ENCODE data around the gene ETS2.

Gene ETS2

DNA sequence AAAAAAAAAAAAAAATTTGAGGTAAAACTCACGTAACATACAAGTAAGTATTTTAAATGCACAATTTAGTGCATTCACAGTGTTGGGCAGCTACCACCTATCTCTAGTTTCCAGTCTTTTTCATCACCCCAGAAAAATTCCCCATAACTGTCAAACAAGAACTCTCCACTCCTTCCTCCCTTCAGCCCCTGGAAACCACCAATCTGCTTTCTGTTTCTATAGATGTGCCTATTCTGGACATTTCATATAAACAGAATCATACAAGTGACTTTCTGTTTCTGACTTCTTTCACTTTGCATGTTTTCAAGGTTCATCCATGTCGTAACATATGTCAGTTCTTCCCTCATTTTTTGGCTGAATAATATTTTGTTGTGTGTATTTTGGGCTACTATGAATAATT lies 24.9 kb upstream of the ETS2 start:
- no peak for DNase-seq

DNA sequence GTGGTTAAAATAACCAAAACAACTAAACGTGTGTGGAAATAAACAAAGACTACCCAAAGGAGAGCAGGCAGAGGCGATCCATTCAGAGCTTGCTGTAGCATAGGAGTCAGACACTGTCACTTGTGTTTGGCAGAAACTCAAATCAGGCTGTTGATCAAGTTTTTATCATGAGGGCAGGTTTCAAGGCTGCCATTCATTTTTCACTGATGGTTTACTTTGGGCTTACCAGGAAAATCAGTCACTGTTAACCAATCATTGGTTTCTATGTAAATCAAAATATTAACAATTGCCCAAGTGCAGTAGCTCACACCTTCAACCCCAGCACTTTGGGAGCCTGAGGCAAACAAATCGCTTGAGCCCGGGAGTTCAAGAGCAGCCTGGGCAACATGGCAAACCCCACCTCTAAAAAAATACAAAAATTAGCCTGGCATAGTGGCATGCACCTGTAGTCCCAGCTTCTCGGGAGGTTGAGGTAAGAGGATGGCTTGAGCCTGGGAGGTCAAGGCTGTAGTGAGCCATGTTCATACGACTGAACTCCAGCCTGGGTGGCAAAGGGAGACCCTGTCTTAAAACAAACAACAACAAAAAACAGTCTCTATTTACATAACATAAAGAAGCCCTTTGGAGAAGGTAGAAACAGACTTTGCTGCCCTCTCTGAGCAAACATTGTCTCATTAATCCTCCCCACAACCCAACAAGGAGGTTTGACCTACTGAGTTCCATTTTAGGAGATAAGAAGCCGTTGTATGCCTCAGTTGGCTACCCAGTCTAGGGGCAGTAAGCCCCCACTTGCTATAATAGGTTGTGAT lies 21.1 kb upstream of the ETS2 start:
- no peak for DNase-seq

DNA sequence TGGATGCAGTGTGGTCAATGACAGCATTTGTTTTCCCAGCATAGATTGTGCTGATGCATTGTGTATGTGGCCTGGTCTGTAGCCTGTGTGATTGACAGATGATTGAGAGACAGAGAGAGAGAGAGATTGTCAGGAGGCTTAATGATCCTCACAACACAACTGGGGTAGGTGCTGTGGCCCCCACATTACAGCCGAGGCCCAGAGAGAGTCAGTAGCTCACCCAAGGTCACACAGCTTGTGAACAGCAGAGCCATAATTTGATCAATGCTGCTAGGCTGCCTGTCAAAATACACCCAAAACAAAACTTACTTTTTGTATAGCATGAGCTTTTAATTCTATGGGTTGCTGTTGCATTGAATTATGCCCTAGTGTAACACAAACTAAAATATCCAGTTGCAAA lies 20.2 kb upstream of the ETS2 start:
- no peak for DNase-seq

DNA sequence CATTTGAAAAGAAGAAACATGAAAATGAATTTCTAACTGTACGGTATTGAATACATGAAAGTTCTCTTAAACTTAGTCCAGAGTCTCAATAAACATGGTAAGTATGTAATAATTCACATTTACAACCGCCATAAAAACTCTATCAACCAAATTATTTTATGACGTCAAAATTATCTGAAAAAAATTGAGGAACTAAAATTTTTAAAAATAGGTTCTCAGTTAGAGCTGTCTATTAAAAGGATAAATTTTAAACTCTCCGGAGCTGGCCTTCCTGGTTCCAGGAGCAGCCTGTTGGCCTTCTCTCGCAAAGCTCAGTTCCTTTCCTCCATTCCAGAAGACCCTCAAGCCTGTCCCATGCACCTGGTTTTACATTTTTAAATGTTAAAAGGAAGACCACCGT lies 18.7 kb upstream of the ETS2 start:
- no peak for DNase-seq

DNA sequence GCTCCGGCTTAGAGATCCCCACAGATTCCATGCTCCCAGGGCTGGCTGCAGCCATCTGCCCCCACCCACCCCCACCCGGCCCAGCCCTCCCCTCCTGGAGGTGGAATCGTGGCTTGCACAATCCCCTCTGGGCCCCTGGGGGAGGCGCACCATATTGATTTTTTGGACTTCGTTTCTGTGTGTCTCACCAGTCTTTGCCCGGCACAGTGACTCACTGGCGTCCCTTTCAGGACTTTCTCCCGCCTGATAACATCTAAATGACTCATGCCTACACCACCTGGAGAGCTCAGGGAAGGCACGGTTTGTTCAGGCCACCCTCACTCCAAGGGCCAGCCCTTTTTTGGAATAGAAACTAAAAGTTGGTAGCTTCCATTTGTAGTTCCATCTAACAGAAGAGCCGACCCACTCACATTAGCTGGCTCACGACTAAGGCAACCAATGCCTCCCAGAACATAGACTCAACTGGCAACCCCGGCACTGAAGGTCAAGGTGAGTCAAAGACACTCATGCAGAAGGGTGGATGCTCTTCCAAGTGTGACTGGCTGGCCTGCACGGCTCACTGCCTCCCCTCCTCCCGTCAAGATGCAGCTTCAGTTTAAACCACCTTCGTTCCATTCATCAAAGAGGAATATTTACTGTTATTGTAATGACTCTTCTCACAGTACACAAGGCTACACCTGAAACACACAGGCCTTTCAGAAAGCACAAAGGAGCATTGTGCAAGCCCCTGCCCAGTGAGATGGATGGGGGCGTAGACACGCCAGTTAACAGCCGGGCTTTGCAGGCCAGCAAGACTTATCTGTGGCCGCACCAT lies 18.1 kb upstream of the ETS2 start:
- no peak for DNase-seq

DNA sequence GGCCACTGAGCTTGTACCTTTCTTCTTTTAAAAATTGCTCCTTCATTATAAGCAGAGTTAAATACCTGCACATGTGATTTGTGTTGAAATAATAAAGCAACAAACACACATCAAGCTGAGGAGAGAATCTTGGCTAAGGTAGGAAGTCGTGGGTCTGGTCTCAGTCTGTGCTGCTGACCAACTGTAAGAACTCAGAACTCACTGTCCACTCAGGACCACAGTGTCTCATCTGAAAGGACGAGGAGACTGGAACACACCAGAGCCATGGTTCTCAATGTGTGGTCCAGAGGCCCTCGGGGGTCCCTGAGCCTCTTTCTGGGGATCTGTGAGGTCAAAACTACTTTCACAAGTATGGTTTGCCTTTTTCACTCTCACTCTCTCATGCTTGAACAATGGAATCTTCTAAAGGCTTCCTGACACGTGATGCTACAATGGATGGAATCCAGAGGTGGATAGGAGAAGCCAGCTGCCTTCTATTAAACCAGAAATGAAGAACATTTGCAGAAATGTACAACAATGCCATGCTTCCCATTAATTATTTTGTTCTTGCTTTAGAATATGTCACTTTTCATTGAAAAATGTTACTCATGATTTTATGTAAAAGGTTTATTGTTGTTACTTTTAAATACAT lies 17.3 kb upstream of the ETS2 start:
- DNase-seq: no peak

DNA sequence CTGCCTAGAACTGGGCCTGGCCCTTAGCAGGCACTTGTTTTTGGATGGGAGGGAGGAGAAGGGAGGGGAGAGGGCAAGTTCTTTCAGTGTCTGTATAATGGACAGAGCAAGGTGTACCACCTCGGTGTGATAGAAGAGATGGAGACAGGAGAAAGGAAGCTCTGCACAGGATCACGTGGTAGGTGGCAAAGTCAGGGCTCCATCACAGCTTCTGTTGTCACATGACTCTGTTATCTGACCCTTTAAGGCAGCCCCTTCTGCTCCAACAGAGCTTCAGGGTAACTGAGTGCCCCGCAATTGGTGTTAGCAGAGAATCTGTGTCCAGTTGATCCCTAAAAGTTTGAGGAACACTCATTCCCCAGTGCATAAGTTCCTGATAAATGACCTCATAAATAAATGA lies 16.5 kb upstream of the ETS2 start:
- DNase-seq: no peak

DNA sequence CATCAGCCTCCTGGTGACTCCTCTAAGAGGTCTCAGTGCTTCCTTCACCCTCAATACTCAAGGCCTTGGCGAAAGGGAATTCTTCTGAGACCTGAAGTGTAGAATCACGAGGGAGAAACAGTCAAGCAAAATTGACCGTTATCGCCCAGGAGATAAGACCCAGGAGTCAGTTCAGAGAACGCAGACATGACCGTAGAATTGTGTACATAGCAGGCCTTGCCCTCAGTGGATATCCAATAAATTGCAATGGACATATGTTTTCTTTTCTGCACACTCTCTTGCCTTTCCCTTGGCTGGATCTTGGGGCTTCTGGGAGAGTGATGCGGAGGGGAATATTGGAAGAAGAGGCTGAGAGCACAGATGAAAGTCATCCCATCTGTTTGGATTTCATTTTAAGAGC lies 15.7 kb upstream of the ETS2 start:
- DNase-seq: no peak

DNA sequence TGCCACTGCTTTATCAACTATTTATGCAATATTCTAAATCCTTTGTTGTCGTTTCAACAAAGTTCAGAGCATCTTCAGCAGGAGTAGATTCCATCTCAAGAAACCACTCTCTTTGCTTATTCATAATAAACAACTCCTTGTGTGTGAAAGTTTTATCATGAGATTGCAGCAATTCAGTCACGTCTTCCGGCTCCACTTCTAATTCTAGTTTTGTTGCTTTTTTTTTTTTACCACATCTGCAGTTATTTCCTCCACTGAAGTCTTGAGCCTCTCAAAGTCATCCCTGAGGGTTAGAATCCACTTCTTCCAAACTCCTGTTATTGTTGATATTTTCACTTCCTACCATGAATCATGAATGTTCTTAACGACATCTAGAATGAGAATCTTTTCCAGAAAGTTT lies 14.8 kb upstream of the ETS2 start:
- DNase-seq: no peak

DNA sequence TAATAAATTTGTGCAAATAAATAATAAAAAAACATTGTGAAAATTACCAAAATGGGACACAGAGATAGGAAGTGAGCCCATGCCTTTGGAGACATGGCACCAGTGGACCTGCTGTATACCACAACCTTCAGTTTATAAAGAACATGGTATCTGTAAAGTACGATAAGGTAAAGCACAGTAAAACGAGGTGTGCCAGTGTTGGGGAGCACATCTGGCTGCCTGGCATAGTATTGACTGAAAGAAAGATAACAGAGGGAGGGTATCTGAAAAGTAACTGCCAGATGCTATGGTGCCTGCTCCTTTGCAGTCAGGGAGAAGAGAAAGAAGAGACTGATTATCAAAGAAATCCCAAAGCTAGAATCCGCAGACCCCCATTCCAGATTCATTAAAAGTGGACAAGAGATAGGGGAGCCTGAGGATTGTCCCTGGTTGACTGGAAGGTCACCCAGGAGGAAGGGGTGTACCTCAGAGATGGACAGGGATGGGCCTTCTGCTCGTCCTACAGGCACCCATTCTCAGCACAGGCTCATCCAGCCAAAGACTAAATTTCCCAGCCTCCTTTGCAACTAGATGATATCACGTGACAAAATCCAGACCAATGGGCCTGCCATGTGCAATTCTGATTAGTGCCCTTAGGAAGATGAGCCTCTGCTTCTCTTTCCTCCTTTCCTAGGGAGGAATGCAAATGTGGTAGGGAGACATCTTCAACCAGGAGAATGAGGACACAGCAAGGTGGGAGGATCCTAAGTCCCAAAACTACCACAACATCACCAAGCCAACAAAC lies 12.9 kb upstream of the ETS2 start:
- no peak for DNase-seq

DNA sequence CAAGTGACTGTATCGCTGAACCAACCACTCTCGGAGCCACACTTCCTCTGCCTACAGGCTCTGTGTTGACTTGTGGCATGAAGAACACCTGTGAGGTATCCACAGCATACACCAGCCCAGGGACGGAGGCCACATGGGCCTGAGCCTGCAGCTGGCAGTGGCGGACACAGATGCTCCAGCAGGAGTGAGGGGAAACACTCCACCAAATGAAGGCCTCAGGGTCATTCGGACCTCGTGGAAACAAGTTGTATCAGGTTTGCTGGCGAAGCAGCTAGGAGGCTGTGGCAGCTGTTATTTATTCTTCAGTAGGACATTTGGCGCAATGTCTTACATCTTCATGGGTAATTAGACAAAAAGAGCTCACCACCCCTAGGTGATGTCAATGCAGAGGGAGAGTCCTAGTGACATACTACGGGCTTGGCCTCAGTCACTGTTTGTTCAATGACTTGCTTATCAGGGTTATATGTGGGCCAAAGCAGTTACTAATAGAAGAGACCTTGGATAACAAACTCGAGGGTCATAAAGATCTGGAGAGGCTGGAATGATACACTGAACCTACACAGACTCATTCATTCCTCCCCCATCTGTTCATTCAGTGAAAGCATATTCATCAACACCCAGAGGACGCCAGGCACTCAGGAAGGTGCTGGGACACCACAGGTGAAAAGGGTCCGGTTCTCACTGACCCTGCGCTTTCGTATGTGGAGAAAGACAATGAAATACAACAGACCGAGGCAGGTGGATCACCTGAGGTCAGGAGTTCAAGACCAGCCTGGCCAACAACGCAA lies 11.6 kb upstream of the ETS2 start:
- DNase-seq: no peak

DNA sequence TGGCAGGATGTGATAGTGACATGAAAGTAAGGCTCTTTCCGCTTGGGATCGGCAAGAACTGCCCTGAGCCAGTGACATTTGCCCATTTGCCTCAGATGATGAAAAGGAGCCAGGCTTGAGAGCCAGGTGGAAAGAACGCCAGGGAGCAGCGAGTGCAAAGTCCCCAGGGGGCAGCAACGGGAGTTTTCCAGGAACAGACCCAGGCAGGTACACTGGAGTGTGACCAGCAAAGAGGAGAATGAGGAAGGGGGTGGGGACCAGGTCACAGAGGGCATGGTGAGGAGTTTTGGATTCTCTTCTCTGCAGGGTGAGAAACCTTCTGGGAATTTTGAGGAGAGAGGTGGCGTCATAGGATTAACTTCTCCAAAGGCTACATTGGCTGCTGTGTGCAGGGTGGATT lies 10.8 kb upstream of the ETS2 start:
- no peak for DNase-seq

DNA sequence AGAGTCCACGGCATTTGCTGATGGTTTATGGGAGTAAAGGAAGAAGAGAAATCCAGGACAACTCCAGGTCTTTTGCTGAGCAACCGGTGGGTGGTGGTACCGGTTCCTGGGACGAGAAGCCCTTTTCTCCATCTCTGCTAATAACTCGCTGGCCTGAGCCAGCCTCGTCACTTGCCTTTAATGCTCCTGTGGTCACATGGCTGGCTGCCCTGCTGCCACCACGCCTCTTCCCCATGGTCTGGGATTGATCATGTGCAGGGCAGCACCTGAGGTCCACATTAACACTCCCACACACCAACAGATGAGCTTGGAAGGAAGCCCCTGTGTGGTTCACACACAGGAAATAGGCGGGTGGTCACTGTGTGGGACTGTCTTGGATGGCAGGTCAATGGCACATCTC lies 10.3 kb upstream of the ETS2 start:
- DNase-seq: no peak

DNA sequence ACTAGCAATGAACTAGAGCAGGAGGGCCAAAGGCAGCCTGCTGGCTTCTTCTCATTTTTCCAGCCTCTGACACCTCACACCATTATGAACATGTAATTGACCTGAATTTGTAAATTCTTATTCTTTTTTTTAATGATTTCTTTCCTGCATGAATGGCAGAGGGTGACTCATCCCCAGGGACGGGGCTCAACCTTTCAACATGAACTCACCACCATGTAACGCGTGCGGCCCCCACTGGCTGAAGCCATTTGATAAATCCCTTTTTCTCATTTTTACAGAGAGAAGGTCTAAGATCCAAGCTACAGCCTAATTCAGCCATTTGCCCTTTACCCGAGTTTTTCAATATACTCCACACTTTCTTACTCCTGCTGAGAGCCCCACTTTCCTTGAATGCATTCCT lies 9.3 kb upstream of the ETS2 start:
- DNase-seq: no peak

DNA sequence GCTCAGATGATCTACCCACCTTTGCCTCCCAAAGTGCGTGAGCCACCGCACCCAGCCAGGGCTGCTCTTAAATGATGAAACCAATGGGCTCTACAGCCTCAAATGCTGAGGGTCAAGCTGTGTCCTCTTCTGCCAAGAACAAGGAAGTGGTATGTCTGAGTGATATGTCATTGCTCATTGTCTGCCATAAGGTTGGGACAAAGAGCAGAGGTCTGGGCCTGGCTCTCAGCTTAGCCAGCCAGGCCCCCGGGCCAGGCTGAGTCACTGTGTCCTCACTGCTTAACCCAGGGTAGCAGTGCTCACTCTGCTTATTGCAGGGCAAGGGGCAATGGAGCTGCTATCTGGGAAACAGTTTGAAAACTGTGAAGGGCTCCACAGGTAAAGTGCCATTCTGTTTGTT lies 8.3 kb upstream of the ETS2 start:
- no peak for DNase-seq

DNA sequence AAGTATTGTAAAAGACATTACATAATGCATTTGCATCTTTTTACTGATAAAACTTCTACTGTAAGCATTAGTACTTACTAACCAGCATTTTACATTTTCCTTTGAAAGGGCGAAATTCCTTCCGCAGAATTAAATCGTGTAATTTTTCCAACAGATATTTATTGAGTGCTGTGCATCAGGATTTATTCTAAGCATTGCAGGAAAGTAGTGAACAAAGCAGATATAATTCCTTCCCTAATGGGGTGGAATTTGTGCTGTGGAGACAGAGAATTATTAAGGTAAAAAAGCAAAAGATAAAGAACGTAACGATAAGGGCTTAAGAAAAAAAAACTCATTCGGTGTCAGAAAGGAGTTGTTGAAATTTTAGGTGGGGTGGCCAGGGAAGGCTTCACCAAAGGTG lies 7.6 kb upstream of the ETS2 start:
- no peak for DNase-seq

DNA sequence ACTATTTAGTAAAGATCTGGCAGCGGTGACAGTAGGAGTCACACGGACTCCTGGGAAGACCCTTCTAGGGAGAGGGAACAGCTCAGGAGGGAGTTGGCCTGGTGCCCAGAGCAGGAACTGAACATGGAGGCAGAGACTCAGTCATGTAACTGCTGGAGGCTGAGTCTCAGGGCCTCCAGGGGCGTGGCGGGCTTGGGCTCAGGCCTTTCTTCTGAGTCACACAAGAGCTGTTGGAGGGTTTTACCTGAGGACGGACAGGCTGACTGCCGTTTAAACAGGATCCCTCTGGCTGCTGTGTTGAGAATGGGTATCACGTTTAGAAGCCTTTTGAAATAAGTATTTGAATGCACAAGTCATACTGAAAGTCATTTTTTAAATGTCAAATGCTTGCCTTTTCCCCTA lies 7.2 kb upstream of the ETS2 start:
- DNase-seq: no peak

DNA sequence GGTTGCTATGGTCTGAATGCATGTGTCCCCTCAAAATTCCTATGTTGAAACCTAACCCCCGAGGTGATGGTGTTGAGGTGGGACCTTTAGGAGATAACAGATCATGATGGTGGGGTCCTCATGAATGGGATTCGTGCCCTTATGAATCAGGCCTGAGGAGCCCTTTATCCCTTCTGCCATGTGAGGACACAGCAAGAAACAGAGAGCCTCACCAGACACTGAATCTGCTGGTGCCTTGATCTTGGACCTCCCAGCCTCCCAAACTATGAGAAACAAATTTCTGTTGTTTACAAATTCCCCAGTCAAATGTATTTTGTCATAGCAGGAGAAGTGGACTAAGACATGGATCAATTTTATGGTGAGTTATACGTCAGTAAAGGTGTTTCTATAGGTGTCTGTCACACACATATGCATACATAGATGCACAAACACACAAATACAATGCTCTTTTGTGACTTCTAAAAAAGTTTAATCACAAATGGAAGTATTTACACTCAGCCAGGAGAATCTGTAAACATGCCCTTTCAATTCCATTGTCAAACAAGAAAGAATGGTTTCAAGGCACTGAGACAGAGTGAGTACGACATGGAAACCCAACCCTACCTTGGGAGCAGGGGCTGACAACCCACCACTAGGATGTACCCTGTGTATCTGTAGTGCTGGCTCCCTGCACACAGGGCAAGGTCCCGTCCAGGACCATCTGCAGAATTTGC lies 5.5 kb upstream of the ETS2 start:
- no peak for DNase-seq

DNA sequence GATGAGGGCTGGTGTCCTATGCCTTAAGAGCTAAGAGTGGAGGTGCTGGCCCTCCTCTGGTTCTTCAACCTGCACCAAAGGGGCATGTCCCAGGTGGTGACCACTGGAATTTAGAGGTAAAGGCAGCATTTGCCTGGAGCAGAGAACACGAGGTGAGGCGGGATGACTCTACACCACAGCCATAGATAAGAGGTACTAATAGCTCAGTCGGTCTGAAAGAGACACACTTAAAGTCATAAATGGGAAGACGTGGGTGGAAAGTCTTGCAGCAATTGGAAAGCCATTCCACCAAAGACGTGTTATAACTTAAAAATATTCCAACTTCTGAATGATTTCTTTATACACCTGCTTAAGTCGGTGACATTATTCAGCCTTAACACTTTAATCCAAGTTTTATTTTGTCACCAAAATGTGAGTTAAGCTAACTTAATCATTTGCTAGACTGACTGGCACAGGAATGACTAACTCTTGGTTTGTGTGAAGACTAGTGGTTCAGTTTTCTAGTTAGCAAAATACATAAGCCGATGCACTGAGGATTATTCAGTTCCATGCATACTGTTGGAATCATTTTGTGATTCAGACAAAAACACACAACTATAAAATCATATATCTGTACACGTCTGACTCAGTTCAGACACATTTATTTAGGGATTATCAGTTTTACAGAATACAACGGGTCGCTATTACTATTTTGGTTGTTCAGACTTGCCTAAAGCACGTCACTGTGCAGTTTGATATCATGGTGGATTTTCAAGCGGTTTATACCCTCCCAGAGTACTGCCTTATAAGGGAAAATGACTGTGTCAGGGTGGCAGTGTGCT lies 4.6 kb upstream of the ETS2 start:
- DNase-seq: no peak

Measured in activated CD4-positive, alpha-beta T cell treated with anti-CD3 and anti-CD28 coated beads, Interleukin-2, amount 50 U/mL, for 4 hours (primary cell).